Vagina (tissue), 2 donors: ENCODE results near the gene PPIP5K1.

Experiments
- POLR2A ChIP-seq, 2 donors: fragments of 450-650 bp; IDR thresholded peaks; one replicate each; pipeline ENCODE4 v1.6.1; 2017; ENCODE audit warnings: antibody characterized with exemption in 2 of 2, mild to moderate bottlenecking in 2 of 2, moderate library complexity in 2 of 2
- TF ChIP-seq, protein P1 (sequence below), 3 experiments: fragments of 450-650 bp in 2 of 3; fragments of 200-600 bp in 1 of 3; sonication (generic) in 1 of 3; IDR thresholded peaks; one replicate each; pipeline ENCODE4 v1.5.1; 2017 to 2019; ENCODE audit warnings: antibody characterized with exemption in 3 of 3, mild to moderate bottlenecking in 2 of 3, moderate library complexity in 2 of 3

DNA sequence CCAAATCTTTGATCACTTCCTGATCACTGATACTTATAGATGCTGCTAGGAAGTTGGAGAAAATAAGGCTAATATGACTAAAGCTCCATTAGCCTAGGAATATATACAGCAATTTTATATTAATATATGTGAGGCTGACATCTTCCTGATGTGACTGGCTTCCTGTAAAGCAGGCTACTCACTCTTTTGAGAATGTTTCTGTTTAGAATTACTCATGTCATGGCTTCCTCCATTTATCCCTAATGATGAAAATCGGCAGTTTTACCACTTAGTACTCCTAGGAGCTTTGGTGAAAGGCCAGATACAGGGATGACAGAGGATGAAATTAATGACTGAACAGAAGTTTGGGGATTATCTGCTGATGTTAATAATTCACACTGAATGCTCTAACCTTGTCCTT is 76.5 kb downstream of the PPIP5K1 start:
- TF ChIP-seq, protein P1, sequence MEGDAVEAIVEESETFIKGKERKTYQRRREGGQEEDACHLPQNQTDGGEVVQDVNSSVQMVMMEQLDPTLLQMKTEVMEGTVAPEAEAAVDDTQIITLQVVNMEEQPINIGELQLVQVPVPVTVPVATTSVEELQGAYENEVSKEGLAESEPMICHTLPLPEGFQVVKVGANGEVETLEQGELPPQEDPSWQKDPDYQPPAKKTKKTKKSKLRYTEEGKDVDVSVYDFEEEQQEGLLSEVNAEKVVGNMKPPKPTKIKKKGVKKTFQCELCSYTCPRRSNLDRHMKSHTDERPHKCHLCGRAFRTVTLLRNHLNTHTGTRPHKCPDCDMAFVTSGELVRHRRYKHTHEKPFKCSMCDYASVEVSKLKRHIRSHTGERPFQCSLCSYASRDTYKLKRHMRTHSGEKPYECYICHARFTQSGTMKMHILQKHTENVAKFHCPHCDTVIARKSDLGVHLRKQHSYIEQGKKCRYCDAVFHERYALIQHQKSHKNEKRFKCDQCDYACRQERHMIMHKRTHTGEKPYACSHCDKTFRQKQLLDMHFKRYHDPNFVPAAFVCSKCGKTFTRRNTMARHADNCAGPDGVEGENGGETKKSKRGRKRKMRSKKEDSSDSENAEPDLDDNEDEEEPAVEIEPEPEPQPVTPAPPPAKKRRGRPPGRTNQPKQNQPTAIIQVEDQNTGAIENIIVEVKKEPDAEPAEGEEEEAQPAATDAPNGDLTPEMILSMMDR (IDR thresholded peaks at IDR 0.05), result no peak
- TF ChIP-seq POLR2A (IDR thresholded peaks at IDR 0.05), result no peak
